CD4-positive, alpha-beta T cell (primary cell): ENCODE data around the gene ERC2. TPM values are rescaled to one million over a fixed set of nuclear protein-coding genes. Genes with fewer than 3 reads are reported as not detected.
A peak's percentile ranks its signal among the peaks of the same experiment; 100 is the strongest.

ENCODE experiments used
- ATAC-seq: fragments of 200-7000 bp; cut with Tn5 transposase; one replicate; pipeline ENCODE4 v1.10.0; 2022; ENCODE audit warnings: mild to moderate bottlenecking; ENCODE audit not compliant: poor library complexity
- CTCF ChIA-PET: fragments of 350-600 bp; sonication (Branson Sonifier 250); formaldehyde crosslinking; loops from one replicate; lab custom pipeline; 2021; ENCODE audit warnings: antibody characterized with exemption, inconsistent platforms; lab: Charles Lee
- POLR2A ChIA-PET: fragments of 350-600 bp; sonication (Branson Sonifier 250); formaldehyde crosslinking; loops from one replicate; lab custom pipeline; 2021; ENCODE audit warnings: antibody characterized with exemption, inconsistent platforms; lab: Charles Lee
- DNase-seq, 14 experiments: peaks; one replicate each; pipeline ENCODE4 v3.0.0-alpha.2; 2013 to 2020; ENCODE audit warnings: mixed read lengths in 2 of 14
- H3K27ac ChIP-seq, 2 donors: one replicate each; pipeline versions ENCODE4 v1.5.1 to v1.7.0; 2013; ENCODE audit warnings: low read length in 2 of 2, low read depth in 1 of 2, mild to moderate bottlenecking in 1 of 2
- H3K27me3 ChIP-seq, 2 experiments: 1 replicate in 1 of 2; 2 replicates in 1 of 2; pipeline versions ENCODE4 v1.6.1 to v1.7.0; 2013; ENCODE audit warnings: low read length in 2 of 2, control low read depth in 1 of 2, mild to moderate bottlenecking in 1 of 2, moderate library complexity in 1 of 2; ENCODE audit not compliant: insufficient read depth in 2 of 2, control insufficient read depth in 1 of 2
- H3K36me3 ChIP-seq: one replicate; pipeline ENCODE4 v1.6.1; 2013; ENCODE audit warnings: low read length, control low read depth; ENCODE audit not compliant: insufficient read depth
- H3K4me1 ChIP-seq: one replicate; pipeline ENCODE4 v1.6.1; 2013; ENCODE audit warnings: low read length, control low read depth; ENCODE audit not compliant: insufficient read depth
- H3K4me3 ChIP-seq: one replicate; pipeline ENCODE4 v1.5.1; 2013; ENCODE audit warnings: mild to moderate bottlenecking, low read length, moderate library complexity
- H3K9me3 ChIP-seq, 2 experiments: 1 replicate in 1 of 2; 2 replicates in 1 of 2; pipeline versions ENCODE4 v1.6.1 to v1.7.0; 2013; ENCODE audit warnings: low read length in 2 of 2, mild to moderate bottlenecking in 2 of 2, control low read depth in 1 of 2, moderate library complexity in 1 of 2; ENCODE audit not compliant: control insufficient read depth in 1 of 2, insufficient read depth in 1 of 2
- H3K27ac Mint-ChIP-seq: one replicate; pipeline ENCODE4 v1.8.0; 2020; ENCODE audit warnings: mixed read lengths
- H3K27me3 Mint-ChIP-seq: one replicate; pipeline ENCODE4 v1.8.0; 2021; ENCODE audit warnings: mixed read lengths
- H3K36me3 Mint-ChIP-seq: one replicate; pipeline ENCODE4 v1.8.0; 2021; ENCODE audit warnings: low read depth, mixed read lengths
- H3K4me1 Mint-ChIP-seq: one replicate; pipeline ENCODE4 v1.8.0; 2021; ENCODE audit warnings: low read depth, mixed read lengths
- H3K4me3 Mint-ChIP-seq: one replicate; pipeline ENCODE4 v1.8.0; 2020; ENCODE audit warnings: mild to moderate bottlenecking, mixed read lengths
- H3K9me3 Mint-ChIP-seq: one replicate; pipeline ENCODE4 v1.8.0; 2020; ENCODE audit warnings: mixed read lengths
- CTCF ChIP-seq: fragments of 200-600 bp; IDR thresholded peaks from one replicate; pipeline ENCODE4 v1.8.0; 2022; ENCODE audit warnings: antibody characterized with exemption, mild to moderate bottlenecking
- intact Hi-C, 2 experiments: fragments of 100-400 bp; cut with DNase I in 1 of 2; cut with micrococcal nuclease in 1 of 2; formaldehyde crosslinking; loops; one replicate each; pipeline versions ENCODE4 v1.15.1 to v1.9.0; 2023 to 2025; cut with DNase I, micrococcal nuclease
- total RNA-seq, 174 experiments: library from RNA in 2 of 174; stranded (reverse) in 2 of 174; gene quantifications; one replicate each; pipeline ENCODE4 v1.2.3 and lab custom pipeline; 2021 to 2026

ERC2 gene
- total RNA-seq, 2 experiments from 2014 or later = not detected

- no peak overlapping the region for H3K27ac Mint-ChIP-seq
- H3K9me3 ChIP-seq = no peaks in the 10 kb centered on the region
- ChIA-PET CTCF (interaction anchor here (0.6 to 2.0 kb wide), 7 partner anchors 9 to 99 kb away, joined by 3 to 8 read pairs (median 3); partner anchors contain the start of gene CCDC66), POLR2A (interaction anchor here (0.6 kb wide), 1 partner anchor 99 kb away, joined by 3 read pairs; no protein-coding TSS in a partner anchor)
- ATAC-seq (peak; percentile 100), DNase-seq (peak; percentile 50 to 89 (median 64))
- H3K27me3 ChIP-seq = peaks cover 0 to 10% of the 10 kb centered on the region in 2 experiments
- peak; percentile 98 for TF ChIP-seq CTCF
- intact Hi-C loops = no loop called here
- H3K4me3 Mint-ChIP-seq = no peak overlapping the region
- H3K9me3 Mint-ChIP-seq = peaks cover 3% of the 10 kb centered on the region
- H3K4me3 ChIP-seq = no peak overlapping the region
- no peaks in the 10 kb centered on the region for H3K4me1 ChIP-seq
- H3K27ac ChIP-seq = no peak overlapping the region
- no peaks in the 10 kb centered on the region for H3K4me1 Mint-ChIP-seq
- H3K27me3 Mint-ChIP-seq = peaks cover 48% of the 10 kb centered on the region
- H3K36me3 Mint-ChIP-seq = no peaks in the 10 kb centered on the region
- no peaks in the 10 kb centered on the region for H3K36me3 ChIP-seq
These were observed 26.5 kb upstream of the ERC2 start for GRCh38 chr3:56494679-56495322.

GRCh38 chr3:56491566-56491965, 23.3 kb upstream of the ERC2 start:
- peaks cover 3% of the 10 kb centered on the region for H3K9me3 Mint-ChIP-seq
- no peaks in the 10 kb centered on the region for H3K9me3 ChIP-seq
- H3K36me3 Mint-ChIP-seq = no peaks in the 10 kb centered on the region
- intact Hi-C loops = no loop called here
- H3K27me3 Mint-ChIP-seq = peaks cover 40% of the 10 kb centered on the region
- no peaks in the 10 kb centered on the region for H3K4me1 Mint-ChIP-seq
- H3K4me1 ChIP-seq = no peaks in the 10 kb centered on the region
- H3K27me3 ChIP-seq = peaks cover 0 to 10% of the 10 kb centered on the region in 2 experiments
- H3K36me3 ChIP-seq = no peaks in the 10 kb centered on the region
- ChIA-PET CTCF (no interaction called here), POLR2A (no interaction called here)
- H3K4me3 Mint-ChIP-seq = no peak overlapping the region
- no peak overlapping the region for H3K27ac Mint-ChIP-seq
- no peak for TF ChIP-seq CTCF
- H3K4me3 ChIP-seq = no peak overlapping the region
- DNase-seq (no peak), ATAC-seq (no peak)
- no peak overlapping the region for H3K27ac ChIP-seq

- H3K9me3 Mint-ChIP-seq = no peaks in the 10 kb centered on the region
- Histone ChIP-seq H3K9me3 (no peaks in the 10 kb centered on the region), H3K27me3 (peaks cover 0 to 10% of the 10 kb centered on the region in 2 experiments), H3K27ac (no peak overlapping the region), H3K36me3 (no peaks in the 10 kb centered on the region), H3K4me1 (no peaks in the 10 kb centered on the region), H3K4me3 (no peak overlapping the region)
- H3K4me1 Mint-ChIP-seq = no peaks in the 10 kb centered on the region
- no peak for TF ChIP-seq CTCF
- no peak for DNase-seq
- ATAC-seq = no peak
- H3K27me3 Mint-ChIP-seq = peaks cover 35% of the 10 kb centered on the region
- no peak overlapping the region for H3K27ac Mint-ChIP-seq
- ChIA-PET POLR2A (no interaction called here), CTCF (interaction anchor here (1.1 kb wide), 1 partner anchor 8 kb away, joined by 3 read pairs; no protein-coding TSS in a partner anchor)
- H3K36me3 Mint-ChIP-seq = no peaks in the 10 kb centered on the region
- no peak overlapping the region for H3K4me3 Mint-ChIP-seq
- intact Hi-C loops = no loop called here
These were observed 20.7 kb upstream of the ERC2 start for GRCh38 chr3:56488812-56489600.
